B cell (primary cell): ENCODE measurements around the gene MTUS2.

Experiments
- EZH2 ChIP-seq: IDR thresholded peaks from 2 replicates; pipeline ENCODE4 v1.6.1; 2012; ENCODE audit warnings: borderline replicate concordance, low read depth, mild to moderate bottlenecking, moderate library complexity, low read length; ENCODE audit not compliant: insufficient read depth, poor library complexity, severe bottlenecking
- TF ChIP-seq, protein P1 (sequence below): fragments of 200-600 bp; IDR thresholded peaks from one replicate; pipeline ENCODE4 v1.8.0; 2022; ENCODE audit warnings: antibody characterized with exemption, mild to moderate bottlenecking

DNA sequence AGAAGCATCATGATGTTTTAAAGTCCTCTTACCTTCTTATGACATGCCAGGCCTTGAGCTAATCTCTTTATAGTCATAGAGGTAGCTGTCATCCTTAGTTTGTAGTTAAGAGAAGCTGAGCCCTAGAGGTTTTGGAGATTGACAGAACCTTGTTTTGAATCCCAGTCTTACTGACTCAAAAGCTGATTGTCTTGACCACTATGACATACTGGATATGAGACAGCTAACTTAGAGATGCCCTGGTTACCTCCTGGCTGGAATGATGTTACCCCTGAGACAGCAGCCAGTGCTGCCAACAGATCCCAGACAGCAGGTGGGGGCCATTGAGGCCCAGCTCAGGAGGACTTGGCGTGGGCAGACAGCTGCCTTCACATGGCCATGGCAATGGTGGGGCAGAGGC is 311.0 kb downstream of the MTUS2 start:
- no peak for TF ChIP-seq EZH2
- TF ChIP-seq, protein P1, sequence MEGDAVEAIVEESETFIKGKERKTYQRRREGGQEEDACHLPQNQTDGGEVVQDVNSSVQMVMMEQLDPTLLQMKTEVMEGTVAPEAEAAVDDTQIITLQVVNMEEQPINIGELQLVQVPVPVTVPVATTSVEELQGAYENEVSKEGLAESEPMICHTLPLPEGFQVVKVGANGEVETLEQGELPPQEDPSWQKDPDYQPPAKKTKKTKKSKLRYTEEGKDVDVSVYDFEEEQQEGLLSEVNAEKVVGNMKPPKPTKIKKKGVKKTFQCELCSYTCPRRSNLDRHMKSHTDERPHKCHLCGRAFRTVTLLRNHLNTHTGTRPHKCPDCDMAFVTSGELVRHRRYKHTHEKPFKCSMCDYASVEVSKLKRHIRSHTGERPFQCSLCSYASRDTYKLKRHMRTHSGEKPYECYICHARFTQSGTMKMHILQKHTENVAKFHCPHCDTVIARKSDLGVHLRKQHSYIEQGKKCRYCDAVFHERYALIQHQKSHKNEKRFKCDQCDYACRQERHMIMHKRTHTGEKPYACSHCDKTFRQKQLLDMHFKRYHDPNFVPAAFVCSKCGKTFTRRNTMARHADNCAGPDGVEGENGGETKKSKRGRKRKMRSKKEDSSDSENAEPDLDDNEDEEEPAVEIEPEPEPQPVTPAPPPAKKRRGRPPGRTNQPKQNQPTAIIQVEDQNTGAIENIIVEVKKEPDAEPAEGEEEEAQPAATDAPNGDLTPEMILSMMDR, result no peak
